AG09309 (cell line): ENCODE data around the gene WASF2.
A peak's percentile ranks its signal among the peaks of the same experiment; 100 is the strongest.

Experiments
- DNase-seq: peaks from one replicate; pipeline ENCODE4 v3.0.0-alpha.2; 2010; ENCODE audit warnings: low read depth
- H3K4me3 ChIP-seq: 2 replicates; pipeline ENCODE4 v1.5.1; 2011; ENCODE audit warnings: mild to moderate bottlenecking, low read depth, low read length, moderate library complexity; ENCODE audit not compliant: control insufficient read depth
- CTCF ChIP-seq: IDR thresholded peaks from 2 replicates; pipeline ENCODE4 v1.5.1; 2011; ENCODE audit warnings: mild to moderate bottlenecking, low read depth, low read length, inconsistent platforms; ENCODE audit not compliant: insufficient read depth, control insufficient read depth; ENCODE audit errors: missing control alignments

The WASF2 gene

GRCh38 chr1:27403065-27403726 lies 86.8 kb downstream of the WASF2 start:
- no peak overlapping the region for H3K4me3 ChIP-seq
- no peak for DNase-seq
- no peak for TF ChIP-seq CTCF

- no peak overlapping the region for H3K4me3 ChIP-seq
- peak; percentile 35 for DNase-seq
- TF ChIP-seq CTCF: peak; percentile 77
Measured at GRCh38 chr1:27402349-27402754, 87.6 kb downstream of the WASF2 start.

GRCh38 chr1:27400963-27401341 lies 89.0 kb downstream of the WASF2 start:
- H3K4me3 ChIP-seq: no peak overlapping the region
- DNase-seq: no peak
- no peak for TF ChIP-seq CTCF

- DNase-seq: no peak
- no peak overlapping the region for H3K4me3 ChIP-seq
- TF ChIP-seq CTCF: no peak
Measured at GRCh38 chr1:27400082-27400962, 89.6 kb downstream of the WASF2 start.

GRCh38 chr1:27399251-27400025 lies 90.5 kb downstream of the WASF2 start:
- TF ChIP-seq CTCF: no peak
- DNase-seq: no peak

GRCh38 chr1:27398405-27399149 lies 91.4 kb downstream of the WASF2 start:
- DNase-seq: no peak
- no peak for TF ChIP-seq CTCF
- no peak overlapping the region for H3K4me3 ChIP-seq

More at GRCh38 chr1:27399251-27400025, 90.5 kb downstream of the WASF2 start:
- no peak overlapping the region for H3K4me3 ChIP-seq
